Tibial nerve (tissue), 4 donors: Measurements from ENCODE around the gene PRR35.

Experiments
- EP300 ChIP-seq, 2 donors: sonication (generic); formaldehyde crosslinking; IDR thresholded peaks; one replicate each; pipeline ENCODE4 v1.6.1; 2017; ENCODE audit warnings: antibody characterized with exemption in 2 of 2, mild to moderate bottlenecking in 1 of 2
- POLR2A ChIP-seq, 2 donors: fragments of 450-650 bp; IDR thresholded peaks; one replicate each; pipeline ENCODE4 v1.6.1; 2017; ENCODE audit warnings: antibody characterized with exemption in 2 of 2, mild to moderate bottlenecking in 2 of 2, moderate library complexity in 2 of 2
- TF ChIP-seq, protein P1 (sequence below), 5 experiments: fragments of 200-600 bp in 3 of 5; fragments of 450-650 bp in 2 of 5; sonication (generic) in 3 of 5; IDR thresholded peaks; one replicate each; pipeline ENCODE4 v1.5.1; 2016 to 2019; ENCODE audit warnings: antibody characterized with exemption in 5 of 5, mild to moderate bottlenecking in 3 of 5, moderate library complexity in 2 of 5

DNA sequence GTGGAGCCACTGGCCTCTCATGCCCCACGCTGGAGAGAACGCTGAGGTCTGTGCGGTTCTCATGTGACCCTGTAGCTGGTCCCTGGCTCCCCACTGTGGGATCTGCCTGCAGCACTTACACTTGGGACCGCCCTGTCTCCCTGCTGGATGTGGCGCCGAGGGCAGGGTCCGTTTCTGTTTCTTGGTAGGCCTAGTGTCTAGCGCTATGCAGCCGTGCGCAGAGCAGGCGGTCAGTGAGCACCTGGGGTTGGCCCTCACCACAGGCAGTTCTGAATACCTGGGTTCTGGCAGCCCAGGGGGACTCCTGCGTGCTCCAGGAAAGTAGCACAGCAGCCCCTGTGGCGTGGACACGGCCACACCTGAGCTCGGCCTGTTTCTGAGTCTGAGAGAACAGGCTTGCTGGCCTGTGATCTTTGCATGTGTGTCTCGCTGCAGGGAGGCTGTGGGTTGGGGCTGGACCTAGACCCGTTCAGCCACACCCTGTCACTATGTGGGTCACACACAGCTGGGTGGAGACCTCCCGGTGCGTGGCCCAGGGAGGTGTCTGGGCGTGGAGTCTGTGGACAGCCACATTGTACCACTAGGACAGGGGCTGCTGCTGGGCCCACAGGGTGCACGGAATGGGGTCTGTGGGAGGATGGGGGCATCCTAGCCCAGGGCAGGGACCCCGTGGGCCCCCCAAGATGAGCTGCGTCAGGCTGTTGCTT is 29.9 kb upstream of the PRR35 start:
- TF ChIP-seq, protein P1, sequence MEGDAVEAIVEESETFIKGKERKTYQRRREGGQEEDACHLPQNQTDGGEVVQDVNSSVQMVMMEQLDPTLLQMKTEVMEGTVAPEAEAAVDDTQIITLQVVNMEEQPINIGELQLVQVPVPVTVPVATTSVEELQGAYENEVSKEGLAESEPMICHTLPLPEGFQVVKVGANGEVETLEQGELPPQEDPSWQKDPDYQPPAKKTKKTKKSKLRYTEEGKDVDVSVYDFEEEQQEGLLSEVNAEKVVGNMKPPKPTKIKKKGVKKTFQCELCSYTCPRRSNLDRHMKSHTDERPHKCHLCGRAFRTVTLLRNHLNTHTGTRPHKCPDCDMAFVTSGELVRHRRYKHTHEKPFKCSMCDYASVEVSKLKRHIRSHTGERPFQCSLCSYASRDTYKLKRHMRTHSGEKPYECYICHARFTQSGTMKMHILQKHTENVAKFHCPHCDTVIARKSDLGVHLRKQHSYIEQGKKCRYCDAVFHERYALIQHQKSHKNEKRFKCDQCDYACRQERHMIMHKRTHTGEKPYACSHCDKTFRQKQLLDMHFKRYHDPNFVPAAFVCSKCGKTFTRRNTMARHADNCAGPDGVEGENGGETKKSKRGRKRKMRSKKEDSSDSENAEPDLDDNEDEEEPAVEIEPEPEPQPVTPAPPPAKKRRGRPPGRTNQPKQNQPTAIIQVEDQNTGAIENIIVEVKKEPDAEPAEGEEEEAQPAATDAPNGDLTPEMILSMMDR (IDR thresholded peaks at IDR 0.05) = no peak
- TF ChIP-seq POLR2A (IDR thresholded peaks at IDR 0.05) (no peak), EP300 (IDR thresholded peaks at IDR 0.05) (no peak)
